HG03460 (cell line): Measurements from ENCODE around the gene INTS2.
"Not testable (repeated sequence)": the region's sequence is repeated elsewhere in the genome, so short reads cannot be mapped to it uniquely, and the experiment has no call there.

Experiments
- ATAC-seq: cut with Tn5 transposase; IDR thresholded peaks from one replicate; pipeline ENCODE4 v1.9.1; 2021; ENCODE audit not compliant: unreplicated experiment

The INTS2 gene

DNA sequence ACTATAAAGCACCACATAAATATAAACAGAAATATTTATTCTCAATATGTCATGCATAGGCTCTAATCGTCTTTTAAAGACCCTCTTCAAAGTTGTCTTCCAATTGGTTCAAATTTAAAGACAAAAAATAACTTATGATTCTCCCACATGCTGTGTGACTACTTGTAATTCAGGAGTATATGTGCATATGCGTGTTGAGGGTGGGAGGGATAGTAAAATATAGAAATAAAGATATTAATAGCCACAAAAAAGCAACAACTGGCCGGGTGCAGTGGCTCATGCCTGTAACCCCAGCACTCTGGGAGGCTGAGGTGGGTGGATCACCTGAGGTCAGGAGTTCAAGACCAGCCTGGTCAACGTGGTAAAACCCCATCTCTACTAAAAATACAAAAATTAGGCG, 33.5 kb downstream of the INTS2 start:
- ATAC-seq = not testable (repeated sequence)

DNA sequence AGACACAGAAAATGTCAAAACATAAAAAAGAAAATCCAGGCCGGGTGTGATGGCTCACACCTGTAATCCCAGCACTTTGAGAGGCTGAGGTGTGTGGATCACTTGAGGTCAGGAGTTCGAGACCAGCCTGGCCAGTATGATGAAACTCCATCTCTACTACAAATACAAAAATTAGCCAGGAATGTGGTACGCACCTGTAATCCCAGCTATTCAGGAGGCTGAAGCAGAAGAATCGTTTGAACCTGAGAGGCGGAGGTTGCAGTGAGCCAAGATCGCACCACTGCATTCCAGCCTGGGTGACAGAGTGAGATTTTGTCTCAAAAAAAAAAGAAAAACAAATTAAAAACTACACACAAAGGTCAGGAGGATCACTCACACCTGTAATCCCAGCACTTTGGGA, 40.0 kb downstream of the INTS2 start:
- not testable (repeated sequence) for ATAC-seq

DNA sequence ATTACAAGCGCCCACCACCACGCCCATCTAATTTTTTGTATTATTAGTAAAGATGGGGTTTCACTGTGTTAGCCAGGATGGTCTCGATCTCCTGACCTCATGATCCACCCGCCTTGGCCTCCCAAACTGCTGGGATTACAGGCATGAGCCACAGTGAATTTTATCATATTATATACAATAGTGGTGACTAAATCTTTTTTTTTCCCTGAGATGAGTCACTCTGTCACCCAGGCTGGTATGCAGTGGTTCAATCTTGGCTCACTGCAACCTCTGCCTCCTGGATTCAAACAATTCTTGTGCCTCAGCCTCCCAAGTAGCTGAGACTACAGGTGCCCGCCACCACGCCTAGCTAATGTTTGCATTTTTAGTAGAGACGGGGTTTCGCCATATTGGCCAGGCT, 41.9 kb downstream of the INTS2 start:
- ATAC-seq = not testable (repeated sequence)

DNA sequence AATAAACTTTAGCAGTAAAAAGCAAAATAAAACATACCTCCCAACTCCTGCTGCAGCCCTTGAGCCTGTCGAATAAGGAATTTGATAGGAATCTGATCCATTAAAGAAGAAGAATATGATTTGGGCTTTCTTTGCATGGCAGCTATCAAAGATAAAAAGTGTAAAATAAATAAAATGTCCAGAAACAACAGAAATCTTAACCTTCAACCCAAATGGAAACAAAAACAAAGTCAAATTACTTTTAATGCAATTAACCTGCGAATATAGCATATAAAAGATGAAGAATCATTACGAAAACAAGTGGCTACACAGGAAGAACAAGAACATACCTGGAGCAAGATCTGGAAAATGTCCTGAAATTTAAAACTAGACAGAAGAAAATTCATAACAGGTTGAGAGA, 42.9 kb downstream of the INTS2 start:
- ATAC-seq = no peak

DNA sequence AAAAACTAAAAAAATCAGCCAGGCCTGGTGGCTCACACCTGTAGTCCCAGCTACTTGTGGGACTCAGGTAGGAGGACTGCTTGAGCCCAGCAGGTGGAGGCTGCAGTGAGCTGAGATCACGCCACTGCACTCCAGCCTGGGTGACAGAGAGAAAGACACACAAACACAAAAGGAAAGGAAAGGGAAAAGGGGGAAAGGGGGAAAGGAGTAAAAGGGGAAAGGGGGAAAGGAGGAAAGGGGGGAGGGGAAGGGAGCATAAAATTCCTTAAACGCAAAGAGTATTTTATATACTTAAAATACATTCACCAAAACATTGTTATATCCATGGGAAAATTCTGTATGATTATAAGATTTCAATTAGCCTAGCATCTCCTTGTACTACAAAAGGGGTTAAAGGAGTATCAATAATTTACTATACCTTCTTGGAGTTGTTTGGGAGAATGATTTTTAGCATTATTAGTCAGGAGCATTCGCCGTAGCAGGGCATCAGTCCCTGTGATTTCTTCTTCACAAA, 47.1 kb downstream of the INTS2 start:
- no peak for ATAC-seq

DNA sequence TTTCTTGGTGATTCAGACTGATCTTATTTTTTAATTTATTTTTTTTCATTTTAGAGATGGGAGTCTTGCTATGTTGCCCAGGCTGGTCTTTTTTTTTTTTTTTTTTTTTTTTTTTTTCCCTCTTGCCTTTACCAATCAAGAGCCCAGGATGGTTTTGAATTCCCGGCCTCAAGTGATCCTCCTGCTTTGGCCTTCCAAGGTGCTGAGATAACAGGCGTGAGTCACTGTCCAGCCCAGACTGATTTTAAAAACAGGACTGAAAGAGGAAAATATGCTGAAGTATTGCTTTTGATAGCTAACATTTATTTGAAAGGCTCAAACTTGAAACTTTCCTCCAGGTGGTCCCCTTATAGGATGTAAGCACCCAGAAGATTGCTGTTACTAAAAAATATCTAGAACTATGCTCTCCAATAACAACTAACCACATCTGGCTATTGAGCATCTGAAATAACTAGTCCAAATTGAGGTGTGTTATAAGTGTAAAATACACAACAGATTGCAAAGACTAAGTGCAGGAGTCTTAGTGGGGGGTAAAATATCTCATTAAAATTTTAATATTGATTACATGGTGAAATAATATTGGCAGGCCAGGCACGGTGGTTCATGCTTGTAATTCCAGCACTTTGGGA, 48.7 kb downstream of the INTS2 start:
- no peak for ATAC-seq

DNA sequence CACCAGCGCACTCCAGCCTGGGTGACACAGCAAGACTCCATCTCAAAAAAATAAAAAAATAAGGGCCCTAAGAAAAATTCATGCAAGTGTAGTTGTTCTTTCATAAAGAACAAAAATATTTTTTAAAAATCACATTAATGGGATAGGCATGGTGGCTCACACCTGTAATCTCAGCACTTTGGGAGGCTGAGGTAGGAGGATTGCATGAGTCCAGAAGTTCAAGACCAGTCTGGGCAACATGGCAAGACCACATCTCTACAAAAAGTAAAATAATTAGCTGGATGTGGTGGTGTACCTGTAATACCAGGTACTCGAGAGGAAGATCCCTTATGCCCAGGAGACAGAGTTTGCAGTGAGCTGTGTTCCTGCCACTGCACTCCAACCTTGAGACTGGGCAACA, 49.3 kb downstream of the INTS2 start:
- no peak for ATAC-seq

DNA sequence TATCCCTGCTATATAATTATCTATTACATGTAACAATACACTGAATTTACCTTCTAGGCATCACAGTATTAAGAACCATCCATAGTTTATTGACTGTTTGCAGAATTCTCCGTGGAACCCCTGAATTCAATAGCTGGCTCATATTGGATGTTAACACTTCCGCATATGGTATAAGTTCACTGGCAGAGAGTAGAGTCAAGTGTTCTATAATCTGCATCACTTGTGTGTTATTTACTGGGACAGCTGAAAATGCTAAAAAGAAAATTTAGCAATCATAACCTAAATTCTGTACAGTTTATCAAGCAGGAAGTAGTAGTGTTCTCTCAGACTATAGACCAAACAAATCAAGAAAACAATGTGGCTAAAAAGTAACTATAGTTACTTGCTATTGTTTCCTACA, 49.9 kb downstream of the INTS2 start:
- no peak for ATAC-seq

DNA sequence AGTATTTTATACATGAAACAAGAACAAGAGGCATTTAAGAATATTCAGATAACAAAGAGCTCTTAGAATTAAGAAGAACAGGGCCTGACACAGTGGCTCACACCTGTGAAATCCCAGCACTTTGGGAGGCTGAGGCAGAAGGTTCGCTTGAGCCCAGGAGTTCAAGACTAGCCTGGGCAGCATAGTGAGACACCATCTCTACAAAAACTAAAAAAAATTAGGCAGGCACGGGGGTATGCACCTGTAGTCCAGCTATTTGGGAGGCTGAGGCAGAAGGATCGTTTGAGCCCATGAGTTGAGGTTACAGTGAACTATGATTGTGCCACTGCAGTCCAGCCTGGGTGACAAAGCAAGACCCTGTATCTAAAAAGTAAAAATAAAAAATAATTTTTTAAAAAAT, 52.0 kb downstream of the INTS2 start:
- ATAC-seq = no peak

DNA sequence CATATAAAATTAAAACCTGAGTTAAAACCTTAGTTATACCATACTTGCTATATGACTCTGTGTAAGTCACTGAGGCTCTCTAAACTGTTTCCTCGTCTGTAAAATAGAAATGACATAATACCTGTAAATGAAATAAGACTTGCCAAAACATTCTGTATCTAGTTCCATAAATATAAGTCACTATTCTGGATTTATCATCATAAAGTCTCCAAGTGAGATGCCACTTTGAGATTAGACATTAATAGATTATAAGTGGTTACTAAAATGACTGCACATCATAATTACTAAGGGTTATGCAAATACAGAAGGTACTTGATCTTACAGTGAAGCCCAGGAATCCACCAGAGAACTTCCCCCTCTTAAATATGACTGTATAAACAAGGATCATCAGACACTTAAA, 52.5 kb downstream of the INTS2 start:
- no peak for ATAC-seq

DNA sequence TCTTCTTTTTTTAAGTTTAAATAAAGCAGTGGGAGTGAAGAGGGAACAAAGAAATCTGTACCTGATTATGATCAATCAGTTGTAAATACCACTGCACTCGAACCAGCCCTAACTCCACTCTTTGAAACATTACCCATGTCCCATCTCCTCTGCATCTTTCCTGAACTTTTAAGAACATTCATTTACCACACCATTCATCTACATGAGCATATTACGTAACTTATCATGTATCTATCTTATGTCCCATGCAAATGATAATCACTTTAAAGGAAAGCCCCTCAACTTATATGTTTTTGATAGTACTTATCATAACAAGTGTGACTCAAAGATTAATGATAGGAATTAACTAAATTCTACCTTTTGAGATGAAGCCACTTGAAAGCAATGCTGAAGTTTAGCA, 53.7 kb downstream of the INTS2 start:
- ATAC-seq = no peak

DNA sequence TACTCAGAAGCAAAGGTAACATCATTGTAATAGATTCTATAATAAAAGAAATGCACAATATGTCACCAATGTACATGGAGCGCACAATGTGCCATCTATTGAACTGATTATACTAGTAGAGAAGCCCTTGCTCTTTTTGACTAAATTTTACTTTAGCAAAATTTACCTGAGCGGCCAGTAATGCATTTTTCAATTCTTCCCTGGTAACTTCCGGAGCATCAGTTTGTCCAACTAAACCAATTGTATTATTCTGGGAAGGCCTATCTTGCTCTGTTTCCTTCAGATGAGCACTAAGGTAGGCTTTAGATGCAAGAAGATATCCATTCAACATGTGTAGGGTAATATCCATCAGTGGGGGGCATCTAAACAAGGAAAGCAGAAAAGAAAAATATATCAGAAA, 55.7 kb downstream of the INTS2 start:
- ATAC-seq = no peak

DNA sequence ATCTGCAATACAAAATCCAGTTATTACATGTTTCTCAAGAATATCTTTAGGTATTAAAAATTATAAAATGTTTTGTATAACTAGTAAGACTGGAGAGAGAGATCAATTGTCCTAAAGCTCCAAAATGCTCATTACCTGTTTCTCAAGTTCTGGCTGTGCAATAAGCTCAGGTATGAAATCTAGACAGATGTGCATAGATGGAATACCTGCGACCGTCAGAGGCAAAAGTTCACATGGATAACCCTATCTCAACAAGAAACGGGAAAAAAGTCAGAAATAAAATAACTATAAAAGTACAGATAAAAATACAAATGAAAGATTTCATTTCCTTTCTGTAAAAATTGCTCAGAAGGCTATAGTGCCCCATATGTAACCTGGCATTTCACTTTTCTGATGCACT, 58.6 kb downstream of the INTS2 start:
- ATAC-seq = no peak

DNA sequence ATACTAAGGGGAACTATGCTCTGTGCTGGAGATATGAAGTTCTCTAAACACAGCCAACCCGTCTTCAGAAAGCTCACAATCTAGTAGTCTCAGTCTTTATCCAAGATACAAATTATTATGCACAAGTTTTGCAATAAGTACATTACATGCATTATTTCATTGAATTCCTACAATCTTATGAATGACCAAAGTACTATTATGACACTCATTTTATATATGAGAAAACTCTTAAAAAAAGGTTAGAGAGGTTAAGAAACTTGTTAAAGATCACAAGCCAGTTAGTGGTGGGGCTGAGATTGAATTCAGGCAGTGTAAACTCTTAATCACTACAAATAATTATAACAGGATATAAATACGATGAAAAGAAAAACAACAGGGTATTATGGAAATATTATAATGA, 59.7 kb downstream of the INTS2 start:
- no peak for ATAC-seq

DNA sequence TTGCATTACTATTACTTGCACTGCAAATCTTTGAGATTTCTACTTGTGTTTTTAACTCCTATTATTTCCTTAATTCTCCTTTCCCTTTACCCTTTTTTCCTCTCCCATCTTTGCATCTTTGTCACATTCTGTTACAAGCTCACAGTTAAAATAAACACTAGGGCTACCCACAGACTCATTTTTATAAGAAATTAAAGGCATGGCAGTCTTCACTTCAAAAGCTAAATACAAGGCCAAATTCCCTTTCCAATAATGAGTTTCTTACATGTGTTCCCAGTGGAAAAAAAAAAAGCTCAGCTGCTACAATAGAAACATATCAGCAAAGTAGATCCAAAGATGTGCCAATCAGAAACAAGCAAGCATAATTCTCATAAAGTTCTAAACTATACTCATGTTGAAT, 60.7 kb downstream of the INTS2 start:
- no peak for ATAC-seq

DNA sequence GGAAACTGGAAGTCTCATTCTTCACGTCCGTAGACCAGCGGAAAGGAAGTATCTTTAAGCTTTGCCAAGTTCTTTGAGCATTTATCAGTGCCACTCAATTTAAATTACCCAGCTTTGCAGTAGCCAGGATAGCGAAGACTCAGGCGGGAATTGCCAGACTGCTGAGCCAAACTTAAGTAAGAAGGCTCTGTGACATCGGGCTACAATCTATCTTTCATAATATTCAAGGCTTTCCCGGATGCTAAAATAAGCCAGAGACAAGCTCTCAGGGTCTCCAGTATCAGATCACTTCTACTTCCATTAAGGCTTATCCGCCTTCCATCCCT, 64.0 kb downstream of the INTS2 start:
- ATAC-seq = peak; percentile 5

DNA sequence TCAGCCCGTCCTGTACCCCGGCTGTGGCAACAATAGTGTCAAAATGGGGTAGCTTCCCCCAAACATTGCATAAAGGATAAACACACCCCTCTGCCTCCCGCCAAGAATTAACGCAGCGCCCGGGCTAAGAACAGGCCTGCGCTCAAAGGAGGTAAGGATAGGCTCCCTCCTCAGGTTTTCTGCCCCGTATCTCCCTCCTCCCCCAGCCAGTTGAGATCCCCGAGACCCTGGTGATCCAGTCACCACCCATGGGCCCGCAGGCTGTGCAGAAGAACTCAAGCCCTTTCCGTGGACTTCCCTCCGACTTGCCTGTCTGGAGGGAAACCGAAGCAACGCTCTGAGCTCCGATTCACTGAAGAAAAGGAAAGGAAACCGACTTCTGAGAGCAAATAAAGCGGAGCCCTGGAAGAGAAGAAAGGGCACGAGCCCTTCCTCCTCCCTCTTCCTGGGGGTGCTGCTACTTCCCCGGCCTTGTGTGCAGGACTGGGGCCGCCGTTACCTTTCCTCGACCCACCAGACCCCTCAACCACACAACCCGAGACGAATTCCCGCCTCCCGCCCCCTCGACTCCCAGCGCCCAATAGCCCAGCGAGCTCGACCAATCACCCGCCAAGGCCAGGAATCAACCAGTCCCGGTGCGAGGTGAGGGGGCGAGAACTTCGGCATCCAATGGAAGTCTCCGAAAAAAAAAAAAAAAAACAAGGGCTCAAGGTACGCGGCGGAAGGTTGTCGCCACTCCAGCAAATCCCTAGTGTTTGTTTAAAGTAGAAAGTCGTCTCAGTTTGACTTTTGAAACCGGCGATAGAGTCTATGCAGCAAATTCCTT, 64.6 kb downstream of the INTS2 start, which contains the start of gene BRIP1:
BRIP1 (minus strand) TSS at position 554 of the 826 bp plus-strand sequence. CDS start 1,989 bp downstream, outside the sequence.
- peak; percentile 88 for ATAC-seq

DNA sequence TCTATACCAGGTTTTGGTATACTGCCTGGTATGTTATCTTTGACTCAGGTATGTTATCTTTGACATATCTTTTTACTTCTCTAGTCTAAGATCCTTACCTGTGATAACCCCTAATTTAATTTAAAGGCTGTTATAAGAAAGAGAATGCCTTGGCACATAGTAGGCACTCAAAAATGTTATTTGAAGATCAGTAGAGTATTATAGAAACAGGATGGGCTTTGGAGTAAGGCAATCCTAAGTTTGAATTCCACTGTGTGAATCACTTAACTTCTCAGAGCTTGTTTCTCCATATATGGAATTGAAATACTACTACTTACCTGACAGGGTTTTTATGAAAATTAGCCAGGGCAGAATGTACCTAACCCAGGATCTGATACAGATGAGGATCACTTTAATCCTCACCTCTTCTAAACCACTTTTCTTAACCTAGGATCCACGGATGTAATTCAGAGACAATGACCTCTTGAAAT, 65.6 kb downstream of the INTS2 start:
- no peak for ATAC-seq

DNA sequence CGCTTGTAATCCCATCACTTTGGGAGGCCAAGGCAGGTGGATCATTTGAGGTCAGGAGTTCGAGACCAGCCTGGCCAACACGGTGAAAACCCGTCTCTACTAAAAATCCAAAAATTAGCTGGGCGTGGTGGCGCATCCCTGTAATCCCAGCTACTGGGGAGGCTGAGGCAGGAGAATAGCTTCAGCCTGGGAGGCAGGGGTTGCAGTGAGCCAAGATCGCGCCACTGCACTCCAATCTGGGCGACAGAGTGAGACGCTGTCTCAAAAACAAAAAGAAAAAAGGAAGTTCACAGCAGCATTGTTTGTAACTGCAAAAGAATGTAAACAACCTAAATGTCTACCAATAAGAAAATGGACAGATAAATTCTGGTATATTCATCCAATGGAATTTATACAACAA, 67.4 kb downstream of the INTS2 start:
- ATAC-seq = not testable (repeated sequence)

DNA sequence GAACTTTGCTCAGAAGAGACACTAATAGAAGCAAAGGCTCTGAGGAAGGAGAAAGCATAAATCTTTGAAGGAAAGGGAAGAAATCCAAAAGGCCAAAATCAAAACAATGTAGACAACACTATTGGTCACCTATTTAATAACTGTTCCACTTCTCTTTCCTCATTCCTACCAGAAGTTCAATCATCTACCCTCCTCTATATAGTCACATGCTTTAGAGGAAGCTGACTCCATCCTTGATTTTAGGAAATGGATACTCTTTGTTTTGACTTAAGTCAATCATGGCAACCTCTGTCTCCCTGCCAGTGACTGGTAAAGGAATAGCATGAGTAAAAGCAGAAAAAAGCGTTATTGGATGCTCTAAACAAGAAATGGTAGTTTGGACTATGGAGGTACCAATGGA, 71.7 kb downstream of the INTS2 start:
- ATAC-seq = no peak

DNA sequence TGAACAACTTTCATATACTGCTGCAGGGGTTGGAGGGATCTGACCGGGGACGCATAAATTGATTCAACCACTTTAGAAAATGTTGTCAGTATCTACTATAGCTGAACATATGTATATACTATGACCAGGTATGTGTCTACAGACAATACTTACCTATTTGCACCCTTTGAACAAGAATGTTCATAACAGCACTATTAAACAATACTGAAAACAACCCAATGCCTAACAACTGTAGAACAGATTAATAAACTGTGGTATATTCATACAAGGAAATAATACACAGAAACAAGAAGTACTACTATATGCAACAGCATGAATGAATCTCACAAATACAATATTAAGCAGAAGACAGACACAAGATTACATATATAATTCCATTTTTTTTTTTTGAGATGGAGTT, 74.9 kb downstream of the INTS2 start:
- no peak for ATAC-seq

DNA sequence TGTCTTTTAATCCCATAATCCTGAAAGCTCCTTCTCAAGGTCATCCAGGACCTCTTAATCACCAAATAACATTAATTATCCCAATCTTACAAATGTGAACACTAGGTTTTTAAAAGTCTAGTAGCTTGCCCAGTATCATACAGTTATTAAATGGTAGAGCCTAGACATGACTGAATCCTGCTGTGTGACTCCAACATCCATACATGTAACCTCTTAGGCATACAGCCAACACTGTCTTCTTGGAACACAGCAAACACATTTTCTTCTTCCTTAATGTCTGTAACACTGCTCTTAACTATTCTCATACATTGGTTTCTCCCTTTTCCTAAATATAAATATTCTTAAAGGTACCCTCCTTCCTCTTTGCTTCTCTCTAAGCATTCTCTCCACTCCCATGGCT, 78.1 kb downstream of the INTS2 start:
- ATAC-seq = no peak
